Activated effector memory CD4-positive, alpha-beta T cell treated with Interleukin-2 at 50 U/mL for 16 hours (primary cell): Measurements from ENCODE around the gene IFNA5.

ENCODE experiments used
- DNase-seq: peaks from one replicate; pipeline ENCODE4 v3.0.0-alpha.2; 2020

Gene IFNA5

GRCh38 chr9:21305213-21305612, at the start of gene IFNA5:
Gene IFNA5, minus strand, starts transcription at chr9:21305313. Its CDS starts 57 bp downstream, at chr9:21305256.
- DNase-seq: no peak

GRCh38 chr9:21350787-21351186, 45.7 kb upstream of the IFNA5 start, which contains the start of gene IFNA6:
Gene IFNA6, minus strand, starts transcription at chr9:21350887. Its CDS starts 0 bp downstream, at chr9:21350887.
- DNase-seq: no peak

- no peak for DNase-seq
Measured at GRCh38 chr9:21348430-21348970, 43.4 kb upstream of the IFNA5 start.

- DNase-seq: no peak
Measured at GRCh38 chr9:21340735-21341134, 35.6 kb upstream of the IFNA5 start.

- DNase-seq: no peak
Measured at GRCh38 chr9:21336457-21336856, 31.3 kb upstream of the IFNA5 start.

GRCh38 chr9:21334701-21335632, 29.9 kb upstream of the IFNA5 start, which contains the start of gene KLHL9:
Gene KLHL9, minus strand, starts transcription at chr9:21335404. Its CDS starts 545 bp downstream, at chr9:21334859.
- DNase-seq: peak; percentile 77

- DNase-seq: no peak
Measured at GRCh38 chr9:21333226-21333625, 28.1 kb upstream of the IFNA5 start.

- no peak for DNase-seq
Measured at GRCh38 chr9:21331676-21332402, 26.7 kb upstream of the IFNA5 start.

- no peak for DNase-seq
Measured at GRCh38 chr9:21326526-21327139, 21.5 kb upstream of the IFNA5 start.

GRCh38 chr9:21324047-21324446, 18.9 kb upstream of the IFNA5 start:
- DNase-seq: no peak

GRCh38 chr9:21322911-21323461, 17.9 kb upstream of the IFNA5 start:
- DNase-seq: no peak

GRCh38 chr9:21320465-21320864, 15.4 kb upstream of the IFNA5 start:
- DNase-seq: no peak

GRCh38 chr9:21317956-21318923, 13.1 kb upstream of the IFNA5 start:
- no peak for DNase-seq

- no peak for DNase-seq
Measured at GRCh38 chr9:21316860-21317259, 11.7 kb upstream of the IFNA5 start.

- DNase-seq: no peak
Measured at GRCh38 chr9:21316032-21316842, 11.1 kb upstream of the IFNA5 start.

- no peak for DNase-seq
Measured at GRCh38 chr9:21314152-21314551, 9.0 kb upstream of the IFNA5 start.

GRCh38 chr9:21311889-21312288, 6.8 kb upstream of the IFNA5 start:
- no peak for DNase-seq

- no peak for DNase-seq
Measured at GRCh38 chr9:21295992-21296391, 9.1 kb downstream of the IFNA5 start.

- DNase-seq: no peak
Measured at GRCh38 chr9:21294904-21295538, 10.1 kb downstream of the IFNA5 start.

GRCh38 chr9:21294364-21294774, 10.7 kb downstream of the IFNA5 start:
- DNase-seq: no peak
